ENCODE results near the gene PID1.

Gene PID1

GRCh38 chr2:229170171-229170570 is 100.9 kb downstream of the PID1 start:
- DNase-seq (ENCODE audit: low read depth in 2 of 3, low spot score in 2 of 3): no peak

GRCh38 chr2:229169751-229170150 is 101.3 kb downstream of the PID1 start:
- no peak for DNase-seq (ENCODE audit: low read depth in 2 of 3, low spot score in 2 of 3)

GRCh38 chr2:229164545-229165249 is 106.4 kb downstream of the PID1 start:
- DNase-seq (ENCODE audit: low read depth in 2 of 3, low spot score in 2 of 3): no peak

- DNase-seq (ENCODE audit: low read depth in 2 of 3, low spot score in 2 of 3): no peak
Measured at GRCh38 chr2:229163893-229164292, 107.2 kb downstream of the PID1 start.

- DNase-seq (ENCODE audit: low read depth in 2 of 3, low spot score in 2 of 3): no peak
Measured at GRCh38 chr2:229162015-229162414, 109.1 kb downstream of the PID1 start.

GRCh38 chr2:229160984-229161383 is 110.1 kb downstream of the PID1 start:
- DNase-seq (ENCODE audit: low read depth in 2 of 3, low spot score in 2 of 3): no peak

GRCh38 chr2:229160180-229160579 is 110.9 kb downstream of the PID1 start:
- no peak for DNase-seq (ENCODE audit: low read depth in 2 of 3, low spot score in 2 of 3)

GRCh38 chr2:229159405-229159804 is 111.7 kb downstream of the PID1 start:
- DNase-seq (ENCODE audit: low read depth in 2 of 3, low spot score in 2 of 3): no peak

- DNase-seq (ENCODE audit: low read depth in 2 of 3, low spot score in 2 of 3): no peak
Measured at GRCh38 chr2:229154381-229154780, 116.7 kb downstream of the PID1 start.

GRCh38 chr2:229153951-229154350 is 117.1 kb downstream of the PID1 start:
- DNase-seq (ENCODE audit: low read depth in 2 of 3, low spot score in 2 of 3): no peak

GRCh38 chr2:229153267-229153666 is 117.8 kb downstream of the PID1 start:
- no peak for DNase-seq (ENCODE audit: low read depth in 2 of 3, low spot score in 2 of 3)

GRCh38 chr2:229152674-229153073 is 118.4 kb downstream of the PID1 start:
- no peak for DNase-seq (ENCODE audit: low read depth in 2 of 3, low spot score in 2 of 3)

- DNase-seq (ENCODE audit: low read depth in 2 of 3, low spot score in 2 of 3): no peak
Measured at GRCh38 chr2:229150317-229150716, 120.8 kb downstream of the PID1 start.

GRCh38 chr2:229141424-229142025 is 129.6 kb downstream of the PID1 start:
- DNase-seq (ENCODE audit: low read depth in 2 of 3, low spot score in 2 of 3): no peak

- no peak for DNase-seq (ENCODE audit: low read depth in 2 of 3, low spot score in 2 of 3)
Measured at GRCh38 chr2:229137639-229138038, 133.4 kb downstream of the PID1 start.

- DNase-seq (ENCODE audit: low read depth in 2 of 3, low spot score in 2 of 3): no peak
Measured at GRCh38 chr2:229137066-229137465, 134.0 kb downstream of the PID1 start.

GRCh38 chr2:229133155-229133772 is 137.8 kb downstream of the PID1 start:
- no peak for DNase-seq (ENCODE audit: low read depth in 2 of 3, low spot score in 2 of 3)

GRCh38 chr2:229132236-229132635 is 138.9 kb downstream of the PID1 start:
- no peak for DNase-seq (ENCODE audit: low read depth in 2 of 3, low spot score in 2 of 3)

GRCh38 chr2:229130522-229130921 is 140.6 kb downstream of the PID1 start:
- DNase-seq (ENCODE audit: low read depth in 2 of 3, low spot score in 2 of 3): no peak

- DNase-seq (ENCODE audit: low read depth in 2 of 3, low spot score in 2 of 3): no peak
Measured at GRCh38 chr2:229129738-229130371, 141.2 kb downstream of the PID1 start.

- no peak for DNase-seq (ENCODE audit: low read depth in 2 of 3, low spot score in 2 of 3)
Measured at GRCh38 chr2:229127471-229127870, 143.6 kb downstream of the PID1 start.

GRCh38 chr2:229126066-229126465 is 145.0 kb downstream of the PID1 start:
- no peak for DNase-seq (ENCODE audit: low read depth in 2 of 3, low spot score in 2 of 3)

Data from activated CD8-positive, alpha-beta memory T cell treated with anti-CD3 and anti-CD28 coated beads for 48 hours (primary cell).